Ascending aorta (tissue), 2 donors: ENCODE data around the gene TRIB2. TPM values are rescaled to one million over a fixed set of nuclear protein-coding genes. Genes with fewer than 3 reads are reported as not detected.

Experiments used
- DNase-seq, 2 donors: peaks; one replicate each; pipeline ENCODE4 v3.0.0-alpha.2; 2019; ENCODE audit warnings: low spot score in 2 of 2
- H3K27ac ChIP-seq, 2 donors: fragments of 200-600 bp; sonication (generic); one replicate each; pipeline ENCODE4 v1.5.1; 2016 to 2017; ENCODE audit warnings: mild to moderate bottlenecking in 1 of 2
- H3K27me3 ChIP-seq: fragments of 200-600 bp; sonication (generic); one replicate; pipeline ENCODE4 v1.5.1; 2017
- H3K36me3 ChIP-seq, 2 donors: fragments of 200-600 bp; sonication (generic); one replicate each; pipeline ENCODE4 v1.5.1; 2016
- H3K4me1 ChIP-seq, 2 donors: fragments of 200-600 bp; sonication (generic); one replicate each; pipeline ENCODE4 v1.5.1; 2016 to 2017; ENCODE audit warnings: mild to moderate bottlenecking in 1 of 2
- H3K4me3 ChIP-seq, 2 donors: fragments of 200-600 bp; sonication (generic); one replicate each; pipeline ENCODE4 v1.5.1; 2016 to 2017; ENCODE audit warnings: mild to moderate bottlenecking in 1 of 2
- H3K9me3 ChIP-seq, 2 donors: fragments of 200-600 bp; sonication (generic); one replicate each; pipeline ENCODE4 v1.5.1; 2016
- CTCF ChIP-seq, 3 experiments: fragments of 200-600 bp in 2 of 3; fragments of 450-650 bp in 1 of 3; sonication (generic) in 2 of 3; IDR thresholded peaks; one replicate each; pipeline ENCODE4 v1.5.1; 2016 to 2019; ENCODE audit warnings: antibody characterized with exemption in 3 of 3, mild to moderate bottlenecking in 1 of 3, moderate library complexity in 1 of 3
- intact Hi-C: fragments of 100-400 bp; cut with DNase I; formaldehyde crosslinking; loops from one replicate; pipeline ENCODE4 v1.15.1; 2023
- total RNA-seq: library from RNA; depleted of rRNA; stranded (reverse); fragments of >200 nt; gene quantifications from one replicate; pipeline ENCODE4 v1.1.0, GENCODE V29; 2016

The TRIB2 gene
- total RNA-seq, 1 donor from 2014 or later: 55.6 TPM

GRCh38 chr2:12774395-12774727, 57.6 kb downstream of the TRIB2 start:
- H3K4me3 ChIP-seq: no peak overlapping the region
- no peaks in the 10 kb centered on the region for H3K4me1 ChIP-seq
- DNase-seq: no peak
- no peaks in the 10 kb centered on the region for H3K9me3 ChIP-seq
- no peaks in the 10 kb centered on the region for H3K36me3 ChIP-seq
- no peak for TF ChIP-seq CTCF (IDR thresholded peaks at IDR 0.05)
- H3K27ac ChIP-seq: no peak overlapping the region
- intact Hi-C loops: no loop called here
- H3K27me3 ChIP-seq: no peaks in the 10 kb centered on the region

GRCh38 chr2:12776521-12776961, 59.8 kb downstream of the TRIB2 start:
- intact Hi-C loops: no loop called here
- no peak overlapping the region for H3K27ac ChIP-seq
- no peak for TF ChIP-seq CTCF (IDR thresholded peaks at IDR 0.05)
- no peaks in the 10 kb centered on the region for H3K9me3 ChIP-seq
- H3K4me1 ChIP-seq: no peaks in the 10 kb centered on the region
- no peaks in the 10 kb centered on the region for H3K36me3 ChIP-seq
- no peak for DNase-seq
- H3K27me3 ChIP-seq: no peaks in the 10 kb centered on the region
- no peak overlapping the region for H3K4me3 ChIP-seq

- H3K36me3 ChIP-seq: no peaks in the 10 kb centered on the region
- TF ChIP-seq CTCF (IDR thresholded peaks at IDR 0.05): no peak
- H3K4me1 ChIP-seq: no peaks in the 10 kb centered on the region
- no peak overlapping the region for H3K4me3 ChIP-seq
- no peak for DNase-seq
- no peak overlapping the region for H3K27ac ChIP-seq
- intact Hi-C loops: no loop called here
- no peaks in the 10 kb centered on the region for H3K27me3 ChIP-seq
- no peaks in the 10 kb centered on the region for H3K9me3 ChIP-seq
Measured at GRCh38 chr2:12778369-12778768, 61.6 kb downstream of the TRIB2 start.

GRCh38 chr2:12778811-12779579, 62.3 kb downstream of the TRIB2 start:
- Histone ChIP-seq H3K27me3 (no peaks in the 10 kb centered on the region), H3K4me3 (no peak overlapping the region), H3K36me3 (no peaks in the 10 kb centered on the region), H3K9me3 (no peaks in the 10 kb centered on the region), H3K4me1 (no peaks in the 10 kb centered on the region), H3K27ac (no peak overlapping the region)
- no peak for DNase-seq
- intact Hi-C loops: no loop called here
- TF ChIP-seq CTCF (IDR thresholded peaks at IDR 0.05): no peak

GRCh38 chr2:12781329-12781728, 64.6 kb downstream of the TRIB2 start:
- no peak for DNase-seq
- Histone ChIP-seq H3K36me3 (no peaks in the 10 kb centered on the region), H3K4me1 (no peaks in the 10 kb centered on the region), H3K4me3 (no peak overlapping the region), H3K27me3 (no peaks in the 10 kb centered on the region), H3K27ac (no peak overlapping the region), H3K9me3 (no peaks in the 10 kb centered on the region)
- no peak for TF ChIP-seq CTCF (IDR thresholded peaks at IDR 0.05)
- intact Hi-C loops: no loop called here
